Left forelimb (tissue), 1 donor: ENCODE data around the gene ZFHX3.
A peak's percentile ranks its signal among the peaks of the same experiment; 100 is the strongest.

Experiments
- DNase-seq: peaks from one replicate; pipeline ENCODE4 v3.0.0-alpha.2; 2018; ENCODE audit warnings: low spot score

ZFHX3 gene

DNA sequence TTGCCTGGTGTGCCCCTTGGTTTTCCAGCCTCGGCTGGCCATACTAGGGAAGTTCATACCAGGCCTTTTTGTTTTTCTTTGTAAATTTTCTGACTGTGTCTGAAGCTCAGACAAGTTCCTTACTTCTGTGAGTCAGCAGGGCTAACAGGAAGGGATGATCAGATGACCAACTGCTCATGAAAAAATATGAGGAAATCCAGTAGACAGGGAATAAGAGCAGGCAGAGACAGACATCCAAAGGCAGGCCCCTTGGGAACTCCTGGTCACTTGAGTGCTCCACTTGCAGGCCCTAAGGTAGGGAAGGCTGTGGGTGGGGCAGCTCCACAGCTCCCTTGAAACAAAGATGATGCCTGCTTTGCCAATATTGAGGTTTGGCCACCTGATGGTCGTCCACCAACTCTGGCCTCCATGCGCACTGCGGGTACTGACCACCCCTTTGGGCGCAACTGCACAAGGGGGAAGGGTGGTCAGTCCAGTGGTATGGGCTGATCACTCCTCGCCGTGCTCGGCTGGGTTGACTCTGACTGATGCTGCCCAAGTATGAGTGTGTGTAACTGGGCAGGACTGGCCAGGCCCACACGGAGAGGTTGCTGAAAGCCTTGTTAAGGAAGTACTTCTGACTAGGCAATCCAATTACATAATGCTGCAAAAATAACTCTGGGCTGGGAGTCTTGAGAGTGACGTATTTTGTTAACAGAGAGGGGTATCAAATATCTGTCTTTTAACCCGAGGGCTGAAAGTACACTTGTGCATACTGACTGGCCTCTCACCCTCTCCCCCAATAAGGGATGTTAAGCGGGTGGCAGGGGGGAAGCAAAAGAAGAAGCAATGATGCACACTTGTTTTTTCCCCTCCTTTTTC, 20.8 kb upstream of the ZFHX3 start:
- no peak for DNase-seq

DNA sequence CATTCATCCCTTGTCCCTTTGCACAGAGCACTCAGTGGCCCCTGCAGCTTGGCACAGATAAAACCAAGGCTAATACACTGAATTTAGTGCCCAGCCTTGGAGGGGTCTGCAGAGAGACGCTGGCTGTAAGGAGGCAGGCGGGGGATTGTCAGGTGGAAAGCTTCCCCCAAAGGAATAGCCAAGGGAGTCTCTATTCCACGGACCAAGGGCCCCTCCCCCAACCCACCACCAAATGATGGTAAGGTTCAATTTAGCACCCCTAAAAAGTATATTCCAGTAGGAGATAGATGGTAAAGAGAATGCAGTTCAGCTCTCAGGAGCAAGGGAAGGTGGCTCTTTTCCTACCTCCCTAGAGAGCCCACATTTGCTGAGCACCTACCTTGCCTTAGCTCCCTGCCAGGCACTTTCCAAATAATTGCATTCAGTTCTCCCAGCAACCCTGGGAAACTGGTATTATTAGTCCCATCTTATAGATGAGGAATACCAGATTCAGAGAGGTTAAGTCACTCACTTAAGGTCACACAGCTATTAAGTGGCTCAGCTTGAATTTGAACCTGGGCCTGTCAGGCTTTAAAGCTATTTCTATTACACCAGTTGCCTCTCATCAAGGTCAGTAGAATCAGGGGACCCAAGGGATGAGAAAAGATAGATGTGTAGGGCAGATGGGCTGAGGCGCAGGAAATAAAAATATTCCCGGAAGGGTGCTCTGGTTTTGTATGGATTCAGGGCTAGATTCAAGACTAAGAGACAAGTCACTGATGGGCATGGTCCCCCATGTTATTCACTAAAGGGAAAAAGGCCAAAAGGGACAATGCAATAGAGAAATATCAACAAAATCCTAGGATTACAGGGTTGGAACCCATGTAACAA, 20.0 kb upstream of the ZFHX3 start:
- DNase-seq = no peak

DNA sequence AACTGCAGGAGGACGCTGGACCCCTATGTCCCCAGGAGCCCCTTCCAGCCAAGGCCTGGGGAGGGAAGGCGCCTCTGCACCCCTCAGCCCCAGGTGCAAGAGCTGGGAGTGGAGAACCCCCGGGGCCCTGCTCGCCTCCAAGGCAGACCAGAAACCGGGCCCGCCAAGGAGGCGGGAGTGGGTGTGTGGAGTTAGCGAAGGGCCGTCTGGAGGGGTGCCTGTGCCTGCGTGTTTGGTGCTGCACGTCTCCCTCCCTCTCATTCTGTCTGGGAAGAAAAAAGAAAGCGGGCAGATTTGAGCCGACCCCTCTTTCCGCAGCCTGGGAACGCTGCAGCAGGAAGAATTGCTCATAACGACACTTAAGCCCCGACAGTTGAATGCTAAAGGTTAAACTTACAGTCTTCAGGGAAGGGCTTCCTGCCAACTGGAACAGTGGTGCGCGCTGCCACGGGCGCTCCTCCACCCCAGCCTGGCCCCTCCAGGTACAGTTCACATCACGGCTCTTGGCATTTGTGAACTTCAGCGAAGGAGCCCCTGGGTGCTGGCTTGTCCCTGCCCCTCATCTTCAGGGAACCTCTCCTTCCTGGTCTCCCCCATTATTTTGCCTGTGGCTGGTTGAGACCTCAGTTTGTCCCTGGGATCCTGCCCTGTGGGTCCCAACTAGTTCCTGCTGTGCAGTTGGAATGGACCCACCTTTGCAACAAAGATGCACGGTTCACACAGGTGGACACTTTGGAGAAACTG, 19.2 kb upstream of the ZFHX3 start:
- no peak for DNase-seq

DNA sequence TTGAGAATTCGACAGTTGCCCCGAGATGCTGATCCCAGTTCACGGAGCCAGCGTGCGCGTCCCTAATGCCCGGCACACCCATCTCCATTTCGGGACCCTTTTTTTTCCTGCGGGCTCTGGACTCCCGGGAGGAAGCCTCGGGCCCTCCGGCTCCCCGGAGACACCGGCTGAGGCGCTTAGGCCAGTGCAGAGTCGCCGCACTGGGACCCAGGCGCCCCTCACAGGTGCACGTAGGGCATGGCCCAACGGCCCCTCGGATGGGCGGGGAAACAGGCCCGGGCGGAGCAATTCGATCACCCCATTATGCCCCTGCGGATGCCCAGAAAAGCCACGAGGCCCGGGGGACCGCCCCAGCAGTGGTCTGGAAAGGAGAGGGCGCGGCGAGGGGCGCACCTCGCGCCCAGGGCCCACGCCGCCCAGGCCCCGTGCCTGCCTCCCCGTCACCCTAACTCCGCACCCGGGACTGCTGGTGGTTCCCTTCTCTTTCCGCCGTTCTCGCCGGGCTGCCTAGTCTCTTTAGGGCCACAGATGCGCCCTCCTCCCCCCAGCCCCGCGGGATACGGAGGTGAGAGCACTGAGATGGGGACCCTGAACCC, 18.5 kb upstream of the ZFHX3 start:
- DNase-seq = no peak

DNA sequence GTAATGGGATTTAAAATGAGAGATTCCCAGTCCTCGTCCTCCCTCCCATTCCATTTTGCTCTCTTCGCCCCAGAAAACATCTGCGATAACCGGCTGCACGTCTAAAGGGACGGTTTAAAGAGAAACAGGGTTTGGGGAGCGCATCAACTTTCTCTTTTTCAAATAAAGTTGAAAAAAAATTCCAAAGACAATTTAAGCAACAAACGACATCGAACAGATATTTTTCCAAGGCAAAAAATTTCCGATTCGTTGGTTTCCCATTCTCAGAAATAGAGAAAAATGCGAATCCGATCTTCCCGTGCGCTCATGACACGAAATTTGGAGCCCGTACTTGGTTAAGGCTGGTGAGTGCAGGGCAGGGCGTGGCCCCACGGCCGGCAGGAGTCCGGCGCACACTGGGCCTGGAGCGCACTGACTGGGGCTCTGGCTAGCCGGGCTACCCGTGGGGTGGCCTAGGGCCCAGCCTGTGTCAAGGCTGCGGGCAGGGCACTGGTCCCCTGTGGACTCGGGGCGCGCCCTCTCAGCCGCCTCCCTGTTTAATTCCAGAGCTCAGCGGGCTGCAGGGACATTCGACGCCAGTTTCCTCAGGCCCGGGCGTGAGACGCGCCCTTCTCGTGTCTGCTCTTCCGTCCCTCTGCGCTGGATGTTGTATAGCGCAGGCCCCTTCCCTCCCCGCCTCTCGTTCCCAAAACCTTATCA, 17.9 kb upstream of the ZFHX3 start:
- no peak for DNase-seq

DNA sequence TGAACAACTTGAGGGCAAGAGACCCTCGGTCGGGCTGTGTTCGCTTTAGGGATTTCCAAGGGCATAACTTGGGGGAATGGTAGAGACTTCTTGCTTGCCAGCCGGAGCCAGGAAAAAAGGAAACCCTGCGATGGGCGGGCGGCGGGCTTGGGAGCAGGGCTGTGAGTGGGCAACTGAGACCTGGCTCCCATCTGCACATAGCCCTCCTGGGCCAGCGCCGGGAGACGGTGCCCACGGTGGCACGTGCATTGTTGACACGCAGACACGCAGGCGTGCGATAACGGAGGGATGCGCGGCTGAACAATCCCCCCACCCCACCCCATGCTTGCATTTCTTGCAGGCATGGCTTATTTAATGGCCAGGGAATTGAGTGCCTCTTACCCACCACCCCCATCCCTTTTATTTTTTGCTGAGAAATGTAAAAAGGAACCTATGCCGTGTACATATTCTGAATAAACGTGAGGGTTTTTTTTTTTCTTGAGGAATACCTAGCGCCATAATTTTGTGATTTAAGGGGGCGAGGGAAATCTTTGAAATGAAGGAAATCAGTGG, 17.1 kb upstream of the ZFHX3 start:
- no peak for DNase-seq

DNA sequence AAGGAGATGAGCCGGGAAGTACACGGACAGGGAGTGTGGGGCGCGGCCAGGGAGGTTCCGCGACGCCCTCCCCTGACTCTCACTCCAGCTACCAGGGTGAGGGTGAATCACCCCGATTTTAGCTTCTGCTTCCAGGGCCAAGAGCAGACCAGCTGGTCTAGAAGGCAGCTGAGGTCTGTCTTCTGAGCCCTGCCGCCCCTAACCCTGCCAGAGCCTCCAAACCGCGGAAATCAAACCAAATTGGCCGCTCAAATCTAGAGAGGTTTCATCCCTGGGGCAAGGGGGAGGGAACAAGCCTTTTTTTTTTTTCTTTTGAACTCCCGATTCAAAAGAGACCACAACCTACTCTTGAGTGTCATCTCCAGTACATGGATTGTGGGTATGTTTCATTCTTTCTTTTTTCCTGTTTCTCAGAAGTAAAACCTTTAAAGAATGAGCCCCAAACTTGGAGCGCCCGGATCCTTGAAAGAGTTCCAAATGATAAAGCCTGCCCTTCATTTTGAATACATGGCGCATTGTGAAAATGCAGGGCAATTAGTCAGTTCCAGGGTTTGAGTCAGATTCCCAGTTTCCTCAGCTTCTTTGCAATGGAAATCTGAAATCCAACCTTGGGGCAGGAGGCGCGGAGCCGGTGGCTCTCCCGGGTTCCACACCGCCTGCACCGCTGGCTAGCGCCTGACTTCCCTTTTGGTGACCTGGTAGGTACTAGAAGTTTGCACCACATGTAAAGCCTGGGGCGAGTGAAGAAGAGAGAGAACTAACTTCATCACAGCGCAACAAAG, 16.5 kb upstream of the ZFHX3 start:
- DNase-seq = no peak

DNA sequence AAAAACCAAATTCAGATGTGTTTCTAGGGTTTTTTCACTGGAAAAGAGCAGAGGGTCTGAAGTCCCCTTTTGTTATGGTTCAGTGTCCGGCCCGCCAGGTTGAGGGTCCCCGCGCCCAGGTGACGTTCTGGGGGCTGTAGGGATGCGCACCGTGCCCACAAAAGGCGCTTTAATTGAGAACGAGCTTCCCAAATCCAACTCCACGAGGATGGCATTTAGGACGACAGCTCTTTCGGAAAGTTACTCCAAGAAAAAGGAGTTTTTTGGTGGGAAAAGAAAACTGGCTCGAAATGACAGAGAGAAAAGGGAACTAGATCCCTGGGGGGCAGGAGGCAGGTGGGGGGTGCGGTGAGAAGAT, 15.9 kb upstream of the ZFHX3 start:
- DNase-seq = no peak

DNA sequence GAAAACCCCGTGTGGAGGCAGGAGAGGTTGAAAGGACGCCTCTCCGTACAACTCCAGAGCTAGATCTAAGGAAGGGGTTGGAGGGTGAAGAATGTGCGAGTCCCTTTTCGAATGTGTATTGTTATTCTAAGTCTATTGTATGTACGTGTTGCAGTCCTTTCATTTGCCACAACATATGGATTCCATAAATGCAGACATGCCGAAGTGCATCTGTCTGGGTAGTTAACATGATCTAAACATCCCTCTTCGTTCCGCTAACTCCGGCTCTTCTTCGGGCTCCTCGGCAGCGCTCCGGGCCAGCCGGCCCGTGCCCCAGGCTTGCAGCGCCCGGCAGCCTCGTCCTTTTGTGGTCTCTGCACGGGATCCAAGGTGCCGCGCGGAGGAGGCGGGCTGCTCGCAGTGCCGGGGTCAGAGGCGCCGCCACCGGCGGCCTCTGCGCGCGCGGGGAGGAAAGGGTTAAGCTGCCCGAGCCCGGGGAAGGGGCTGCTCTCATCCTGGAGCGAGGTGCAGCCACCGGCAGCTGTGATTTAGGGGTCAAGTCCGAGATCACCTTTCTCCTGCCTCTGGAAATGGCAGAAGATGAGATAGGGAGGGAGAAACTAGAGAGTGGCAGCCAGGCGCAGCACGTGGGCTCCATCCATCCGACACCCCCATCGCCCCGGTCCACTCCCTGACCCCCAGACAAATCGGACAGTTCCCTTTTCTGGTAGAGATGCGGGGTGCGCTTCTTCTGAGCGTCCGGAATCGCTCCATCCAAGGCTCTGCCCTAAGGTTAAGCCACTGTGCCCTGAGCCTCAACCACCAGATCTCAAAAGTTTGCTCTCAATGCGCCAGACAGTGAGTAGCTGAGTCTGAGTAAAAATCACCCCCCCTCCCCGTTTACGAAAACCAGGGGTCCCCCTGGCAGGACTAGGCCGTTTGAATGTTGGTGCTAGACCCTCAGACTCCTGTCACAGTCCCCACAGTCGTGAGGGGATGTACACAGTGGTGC, 15.1 kb upstream of the ZFHX3 start:
- DNase-seq = no peak

DNA sequence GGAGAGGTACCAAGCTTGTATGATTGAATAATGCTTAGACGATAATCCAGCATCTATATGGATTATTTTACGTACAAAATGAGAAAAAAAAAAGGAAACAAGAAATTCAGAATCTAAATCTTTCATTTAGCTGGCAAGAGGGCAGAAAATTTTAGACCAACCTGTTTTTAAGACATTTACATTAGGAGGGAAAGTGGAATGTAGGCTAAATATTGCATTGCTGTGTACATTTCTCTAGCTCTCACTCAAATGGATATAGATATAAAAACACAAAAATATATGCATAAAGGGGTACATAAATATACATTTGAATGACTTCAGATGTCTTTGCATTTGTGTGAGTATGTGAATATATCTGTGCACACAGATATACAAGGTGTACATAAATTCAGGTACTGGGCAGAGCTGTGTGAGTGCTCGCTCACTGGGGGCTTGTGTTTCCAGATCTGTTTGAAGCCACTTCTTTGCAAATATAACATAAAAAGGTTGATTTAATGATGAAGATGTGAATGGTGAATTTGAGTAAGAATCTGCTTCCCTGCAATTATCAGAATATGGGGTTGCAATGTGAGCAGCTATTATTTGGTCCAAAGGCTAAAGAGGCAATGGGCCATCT, 14.2 kb upstream of the ZFHX3 start:
- DNase-seq = no peak

DNA sequence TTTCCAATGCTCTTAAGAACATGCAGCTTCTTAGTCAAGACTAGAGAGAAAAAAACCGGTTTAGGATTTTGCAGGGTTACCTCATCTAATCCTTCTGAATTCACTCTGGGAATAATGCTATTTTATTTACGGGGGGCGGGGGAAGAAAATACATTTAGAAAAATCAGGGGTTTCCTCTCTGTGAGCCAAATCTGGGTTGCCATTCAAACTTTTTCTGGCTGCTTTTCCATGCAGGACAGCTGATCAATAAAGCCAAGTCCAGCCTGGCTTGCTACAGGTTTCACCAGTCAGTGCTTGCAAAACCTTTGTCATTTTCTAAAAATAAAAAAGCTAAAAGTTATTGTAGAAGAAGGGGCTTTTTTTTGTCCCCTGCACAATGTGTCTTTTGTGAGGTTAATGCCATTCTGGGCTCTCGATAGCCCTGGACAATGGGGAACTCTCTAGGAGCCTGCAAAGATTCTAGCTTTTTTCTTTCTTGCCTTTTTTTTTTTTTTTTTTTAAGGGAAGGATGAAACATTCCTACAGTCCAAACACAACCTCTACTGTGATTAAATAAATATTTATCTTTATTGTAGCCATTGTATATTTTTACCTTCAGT, 13.1 kb upstream of the ZFHX3 start:
- no peak for DNase-seq

DNA sequence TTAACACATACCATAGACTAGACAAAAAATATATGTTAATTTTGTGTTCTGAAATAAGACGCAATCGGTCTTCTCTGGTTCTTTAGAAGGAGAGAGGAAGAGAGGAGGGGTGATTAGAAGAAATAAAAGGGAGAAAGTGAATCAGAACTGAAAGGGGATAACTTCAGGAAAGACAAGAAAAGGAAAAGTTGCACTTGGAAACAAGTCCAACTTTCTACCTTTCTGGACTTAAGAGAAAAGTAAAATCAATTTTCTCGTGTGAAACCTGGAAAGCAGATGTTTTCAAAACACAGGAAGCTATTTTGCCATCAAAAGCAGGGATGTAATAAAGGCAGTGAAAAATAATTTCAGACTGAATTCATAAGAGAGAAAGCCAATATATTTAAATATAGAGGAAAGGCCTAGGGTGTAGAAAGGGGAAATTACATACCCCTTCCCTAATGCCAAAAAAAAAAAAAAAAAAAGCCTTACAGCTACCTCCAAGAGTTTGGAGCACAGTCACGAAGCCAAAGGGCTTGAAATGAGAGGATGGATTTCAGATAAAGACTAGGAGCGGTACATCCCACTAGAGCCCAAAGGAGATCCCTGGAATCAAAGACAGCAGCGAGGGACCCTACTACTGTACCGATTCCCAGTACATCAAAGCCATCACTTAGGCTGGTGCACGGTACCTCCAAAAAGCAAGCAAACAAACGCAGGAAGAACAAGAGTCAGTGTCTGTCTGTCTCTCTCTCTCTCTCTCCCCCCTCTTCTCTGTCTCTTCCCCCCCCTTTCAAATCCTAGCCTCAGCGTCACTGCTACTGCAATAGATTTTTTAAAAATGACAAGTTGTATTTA, 12.1 kb upstream of the ZFHX3 start:
- no peak for DNase-seq

DNA sequence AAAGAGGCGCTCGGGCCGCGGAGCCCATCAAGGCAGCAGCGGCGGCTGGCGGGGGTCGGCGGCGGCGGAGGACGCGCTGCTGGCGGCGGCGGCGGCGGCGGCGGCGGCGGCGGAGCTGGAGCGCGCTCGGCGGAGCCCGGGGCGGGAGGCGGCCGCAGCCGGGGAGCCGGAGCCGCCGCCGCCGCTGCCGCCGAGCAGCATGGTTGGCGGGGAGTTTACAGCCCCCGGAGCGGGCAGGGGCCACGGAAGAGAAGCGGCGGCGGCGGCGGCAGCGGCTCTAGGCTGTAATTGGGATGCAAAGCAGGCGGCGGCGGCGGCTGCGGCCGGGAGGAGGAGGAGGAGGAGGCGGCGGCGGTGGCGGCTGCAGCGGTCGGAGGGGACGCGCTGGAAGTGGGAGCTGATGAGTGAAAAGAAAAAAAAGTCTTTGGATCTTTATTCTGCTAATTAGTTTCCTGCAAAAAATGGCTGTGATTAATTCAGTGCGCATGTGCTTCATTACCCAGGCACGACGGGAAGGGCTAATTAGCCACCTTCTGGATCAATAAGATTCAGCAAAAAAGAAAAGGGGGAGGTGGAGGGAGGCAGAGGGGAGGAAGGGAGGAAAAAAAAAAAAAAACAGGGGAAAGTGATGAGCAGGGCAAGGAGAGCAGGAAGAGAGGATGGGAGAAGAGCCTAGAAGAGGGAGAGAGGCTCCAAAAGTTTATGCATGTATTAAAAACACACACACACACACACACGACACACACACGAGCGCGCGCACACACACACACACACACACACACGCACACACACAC, 10.9 kb upstream of the ZFHX3 start:
- DNase-seq = no peak

DNA sequence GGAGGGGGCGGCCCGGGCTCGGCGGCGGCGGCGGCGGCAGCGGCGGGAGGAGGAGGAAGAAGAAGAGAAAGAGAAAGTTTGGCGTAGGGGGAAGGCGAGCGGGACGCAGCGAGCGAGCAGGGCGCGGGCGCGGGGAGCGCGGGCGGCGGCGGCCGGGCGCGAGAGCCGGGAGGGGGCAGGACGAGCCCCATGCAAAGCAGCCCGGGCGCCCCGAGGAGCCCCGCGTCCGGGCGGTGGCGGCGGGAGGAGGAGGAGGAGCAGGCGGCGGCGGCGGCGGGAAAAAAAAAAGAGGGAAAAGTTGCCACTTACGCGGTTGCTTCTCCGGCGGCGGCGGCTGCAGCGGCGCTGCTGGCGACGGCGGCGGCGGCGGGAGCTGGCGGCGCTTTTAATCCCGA, 10.3 kb upstream of the ZFHX3 start:
- peak; percentile 79 for DNase-seq

DNA sequence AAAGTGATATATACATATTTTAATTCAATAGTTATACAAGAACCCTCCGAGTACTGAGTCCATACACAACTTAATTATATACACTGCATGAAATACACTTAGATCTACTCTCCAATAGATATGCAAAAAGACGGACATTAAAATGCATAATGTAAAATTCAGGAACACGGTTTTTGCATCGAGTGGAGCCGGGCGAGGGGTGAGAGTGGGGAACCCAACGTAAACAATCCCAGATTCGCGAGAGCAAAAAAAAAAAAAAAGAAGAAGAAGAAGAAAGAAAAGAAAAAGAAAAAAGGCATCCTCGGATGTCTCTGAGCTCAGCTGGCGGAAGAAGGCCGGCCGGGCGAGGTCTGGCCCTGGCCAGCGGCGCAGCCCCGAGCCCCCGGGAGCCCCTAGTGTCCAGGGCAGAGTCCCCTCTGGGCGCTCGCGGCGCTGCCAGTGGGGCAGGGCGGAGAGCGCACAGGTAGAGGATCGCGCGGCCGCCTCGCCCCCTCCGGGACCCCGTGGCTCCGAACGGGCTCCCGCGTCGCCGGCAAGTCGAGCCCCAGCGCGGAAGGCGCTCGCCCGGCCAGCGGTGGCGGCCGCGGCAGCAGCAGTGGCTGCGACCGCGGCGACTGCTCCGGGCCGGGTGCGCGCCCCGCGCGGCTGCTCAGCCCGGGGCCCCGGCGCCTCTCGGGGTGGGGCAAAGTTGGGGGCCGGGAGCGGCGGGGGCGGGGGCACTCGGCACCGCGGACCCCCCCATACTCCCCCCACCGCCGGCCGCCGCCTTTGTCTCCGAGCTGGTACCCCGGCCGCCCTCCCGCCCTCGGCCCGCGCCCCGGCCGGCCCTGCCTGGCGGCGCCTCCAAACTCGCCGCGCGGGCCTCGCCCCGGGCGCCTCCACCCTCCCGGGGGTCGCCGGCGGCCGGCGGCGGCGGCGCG, 9.6 kb upstream of the ZFHX3 start:
- no peak for DNase-seq

DNA sequence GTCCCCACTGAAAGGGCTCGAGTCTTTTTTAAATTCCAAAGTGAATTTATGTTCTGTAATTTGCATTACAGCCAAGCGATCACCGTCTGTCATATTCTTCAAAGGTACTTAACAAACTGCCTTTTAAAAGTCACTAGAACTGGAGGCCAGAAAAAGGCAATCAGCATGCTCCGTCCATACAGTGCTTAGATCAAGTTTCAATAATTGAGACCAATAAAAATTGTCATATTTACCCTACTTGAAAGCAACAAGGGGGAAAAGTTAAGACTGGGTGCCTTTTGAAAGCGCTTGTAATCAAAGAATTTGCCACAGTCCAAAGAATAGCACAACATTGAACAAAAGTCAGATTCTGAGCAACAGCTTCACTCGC, 9.0 kb upstream of the ZFHX3 start:
- DNase-seq = no peak
